ENCODE measurements around the gene NSMCE1.
A peak's percentile ranks its signal among the peaks of the same experiment; 100 is the strongest.

The NSMCE1 gene

DNA sequence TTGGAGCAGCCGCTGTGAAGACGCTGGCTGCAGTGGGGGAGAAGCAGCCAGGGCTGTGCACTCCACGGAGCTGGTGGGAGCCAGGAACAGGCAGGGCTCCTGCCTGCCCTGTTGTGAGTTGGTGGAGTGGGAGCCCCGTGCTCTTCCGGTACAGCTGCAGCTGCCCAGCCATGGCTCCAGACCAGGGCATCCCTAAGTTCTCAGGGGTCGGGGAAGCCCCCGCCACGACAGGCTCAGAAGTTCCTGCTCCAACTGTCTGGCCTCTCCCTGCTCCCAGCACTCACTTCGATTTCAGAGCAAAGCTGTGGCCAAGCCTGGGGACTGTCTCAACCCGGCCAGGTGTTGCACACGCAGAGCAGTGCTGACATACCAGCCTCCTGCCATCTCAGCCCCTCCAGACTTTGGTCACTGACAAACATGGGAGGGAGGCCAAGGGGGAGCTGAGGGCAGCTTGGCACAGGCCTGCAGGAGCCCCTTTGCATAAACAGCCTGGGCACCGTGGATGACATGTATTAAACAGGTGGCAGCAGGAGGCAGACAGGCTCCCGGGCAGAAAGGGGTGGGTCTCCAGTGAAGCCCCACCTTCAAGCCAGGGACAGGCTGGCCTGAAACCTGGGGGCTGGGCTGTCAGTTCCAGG, 79.1 kb downstream of the NSMCE1 start:
- no peak for DNase-seq

DNA sequence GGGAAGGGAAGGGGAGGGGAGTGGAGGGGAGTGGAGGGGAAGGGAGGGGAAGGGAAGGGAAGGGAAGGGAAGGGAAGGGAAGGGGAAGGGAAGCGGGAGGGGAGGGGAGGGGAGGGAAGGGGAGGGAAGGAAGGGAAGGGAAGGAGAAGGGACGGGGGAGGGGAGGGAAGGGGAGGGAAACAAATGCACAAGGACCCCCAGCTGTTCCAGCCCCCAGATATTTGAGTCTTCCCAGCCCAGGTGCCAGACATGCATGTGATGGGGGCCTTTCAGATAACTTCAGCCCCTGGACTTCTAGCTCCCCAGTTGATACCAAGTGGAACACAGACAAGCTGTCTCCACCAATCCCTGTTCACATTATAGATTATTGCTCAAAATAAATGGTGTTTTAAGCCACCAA, 79.9 kb downstream of the NSMCE1 start:
- DNase-seq, result no peak

DNA sequence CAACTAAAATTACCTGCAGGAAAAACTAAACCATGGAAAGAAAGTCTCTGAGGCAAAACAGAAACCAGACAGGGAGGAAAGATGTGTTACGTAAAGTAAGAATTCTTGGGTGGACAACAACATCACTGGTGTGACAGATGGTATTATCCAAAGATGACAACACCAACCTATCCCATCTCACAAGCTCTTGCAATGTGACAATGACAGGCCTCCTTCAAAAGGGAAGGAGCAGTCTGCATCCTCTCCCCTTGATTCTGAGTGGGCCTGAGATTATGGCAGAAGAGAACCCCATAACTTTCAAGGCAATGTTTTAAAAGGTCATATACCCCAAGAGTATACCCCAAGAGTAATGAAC, 82.8 kb downstream of the NSMCE1 start:
- DNase-seq, result no peak

DNA sequence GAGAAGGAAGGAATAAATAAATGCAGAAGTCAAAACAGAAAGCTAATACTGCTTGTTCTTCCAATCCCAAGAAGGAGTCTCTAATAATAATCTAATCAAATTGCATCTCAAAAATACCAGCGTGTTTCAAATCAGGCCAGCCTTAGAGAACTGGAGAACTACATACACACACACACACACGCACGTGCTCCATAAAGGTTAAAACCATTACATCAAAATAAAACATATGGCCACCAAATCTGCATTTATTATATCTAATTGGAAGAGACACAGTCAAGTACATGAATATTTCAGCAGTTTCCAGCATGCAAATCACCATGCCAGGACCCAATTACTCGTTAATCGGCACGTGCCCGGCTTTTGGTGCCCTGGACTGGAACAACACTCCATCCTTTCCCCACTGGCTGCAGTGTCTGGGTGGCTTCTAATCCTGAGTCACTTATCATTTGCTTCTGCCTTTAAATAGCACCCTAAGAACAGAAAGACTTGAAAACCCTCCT, 85.6 kb downstream of the NSMCE1 start:
- no peak for DNase-seq

DNA sequence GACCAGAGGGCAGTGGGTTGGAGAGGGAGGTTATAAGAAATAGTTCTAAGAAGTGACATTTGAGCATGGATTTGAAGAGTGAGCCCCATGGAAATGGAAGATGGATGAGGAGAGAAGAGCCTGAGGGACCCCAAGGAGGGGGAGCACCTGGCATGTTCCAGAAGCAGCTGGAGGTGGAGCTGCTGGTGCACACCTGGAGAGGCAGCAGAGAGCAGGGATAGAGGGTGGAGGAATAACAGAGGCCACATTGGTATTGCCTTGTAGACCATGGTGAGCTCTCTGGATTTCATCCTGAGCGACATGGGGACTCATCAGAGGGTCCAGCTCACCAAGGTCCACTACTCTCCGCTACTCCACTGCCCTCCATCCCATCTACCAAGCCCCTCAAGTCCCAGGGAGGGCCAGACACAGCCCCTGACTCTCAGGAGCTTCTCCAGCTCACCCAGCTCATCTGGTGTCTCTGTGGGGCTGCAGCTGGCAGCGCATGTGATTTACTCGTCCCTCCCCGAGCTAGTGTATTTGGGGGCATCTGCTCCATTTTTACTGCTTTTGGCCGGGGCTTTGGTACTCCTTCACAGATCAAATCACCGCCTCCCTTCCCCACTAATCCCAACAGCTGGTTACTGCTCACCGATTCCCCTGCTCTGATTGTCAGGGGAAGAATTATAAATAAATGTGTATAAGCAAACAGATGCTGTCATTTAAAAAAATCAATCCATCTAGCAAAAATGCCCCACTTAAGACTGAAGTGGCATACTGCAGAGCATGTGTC, 87.4 kb downstream of the NSMCE1 start:
- DNase-seq, result no peak

DNA sequence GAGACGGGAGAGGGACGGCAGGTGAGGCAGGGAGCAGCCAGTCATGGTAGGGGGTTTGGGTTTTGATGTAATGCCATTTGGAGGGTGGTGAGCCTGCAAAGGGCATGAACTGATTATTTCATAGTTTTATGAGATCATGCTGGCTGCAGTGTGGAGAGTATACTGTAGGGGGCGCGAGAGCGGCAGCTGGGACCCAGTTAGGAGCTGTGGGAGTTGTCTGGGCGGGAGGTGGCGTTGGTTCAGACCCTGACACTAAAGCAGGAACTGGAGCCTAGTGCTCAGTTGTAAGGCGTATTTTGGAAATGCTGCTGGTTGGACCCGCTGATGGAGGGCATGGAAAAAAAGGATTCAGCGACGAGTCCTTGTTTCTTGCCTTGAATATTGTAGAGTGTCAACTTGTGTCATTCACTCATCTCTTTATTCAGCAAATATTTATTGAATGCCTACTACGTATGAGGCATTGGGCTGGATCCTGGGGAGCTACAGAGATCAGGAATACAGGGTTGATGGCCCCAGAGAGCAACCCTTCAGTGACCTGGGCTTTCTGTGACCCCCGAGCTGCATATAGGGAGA, 89.0 kb downstream of the NSMCE1 start:
- DNase-seq, result peak; percentile 86

DNA sequence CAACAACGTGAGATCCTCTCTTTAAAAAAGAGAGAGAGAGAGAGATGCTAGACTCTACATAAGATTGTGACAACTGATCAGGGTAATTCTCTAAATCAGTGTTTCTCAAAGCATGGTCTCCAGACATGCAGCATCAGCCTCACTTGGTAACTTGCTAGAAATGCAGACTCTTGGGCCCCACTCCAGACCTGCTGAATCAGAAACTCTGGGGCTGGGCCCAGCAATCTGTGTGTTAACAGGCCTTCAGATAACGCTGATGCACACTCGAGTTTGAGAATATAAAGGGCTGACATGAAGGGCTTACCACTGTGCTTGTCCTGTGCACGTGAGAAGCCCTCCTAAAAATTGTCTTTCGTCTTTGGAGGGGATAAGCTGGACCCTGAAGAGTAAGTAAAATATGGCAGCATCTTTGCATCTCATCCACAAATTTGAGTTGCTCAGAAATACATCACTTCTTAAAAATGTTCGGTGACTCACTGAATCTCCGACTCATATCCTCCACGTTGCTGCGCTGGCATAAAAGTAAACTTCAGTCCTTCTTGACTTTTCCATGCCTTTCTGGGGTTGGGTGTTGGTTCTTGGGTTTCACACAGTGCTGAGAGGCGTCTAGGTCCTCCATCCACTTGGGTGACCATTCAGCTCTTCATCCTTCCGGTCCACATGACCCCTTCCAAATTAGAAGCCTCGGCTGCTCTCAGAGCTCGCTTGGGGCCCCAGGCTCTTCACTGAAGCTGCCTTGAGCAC, 91.4 kb downstream of the NSMCE1 start:
- DNase-seq, result peak; percentile 35

DNA sequence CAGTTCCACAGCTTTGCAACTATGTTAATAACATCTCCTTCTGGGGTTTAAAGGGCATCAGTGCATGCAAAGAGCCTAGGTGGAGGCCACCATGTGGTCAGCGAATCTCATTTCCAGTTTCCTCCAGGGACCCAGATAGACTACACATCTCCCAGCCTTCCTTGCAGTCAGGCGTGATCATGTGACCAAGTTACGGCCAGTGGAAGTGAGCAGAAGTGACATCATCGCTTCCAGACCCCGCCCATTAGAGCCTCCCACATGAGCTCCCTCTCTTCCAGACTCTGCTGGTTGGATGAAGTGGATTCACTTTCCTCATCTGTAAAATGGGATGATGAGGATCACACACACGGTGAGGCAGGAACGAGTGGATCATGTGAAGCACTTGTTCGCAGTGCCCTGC, 92.7 kb downstream of the NSMCE1 start:
- no peak for DNase-seq

All from activated T-cell treated with anti-CD3 and anti-CD28 coated beads for 4 hours (primary cell).